Keratinocyte (primary cell): ENCODE results near the gene TUBA4B. TPM values are rescaled to one million over a fixed set of nuclear protein-coding genes. Genes with fewer than 3 reads are reported as not detected.

ENCODE experiments used
- DNase-seq: peaks from one replicate; pipeline ENCODE4 v3.0.0-alpha.2; 2011; ENCODE audit warnings: low read depth, missing footprints, low spot score
- FAIRE-seq: peaks from 2 replicates; lab custom pipeline; 2011; peaks lifted over from hg19 to GRCh38; lab: Jason Lieb, UNC
- H2AFZ ChIP-seq: 2 replicates; pipeline ENCODE4 v1.6.0; 2012; ENCODE audit warnings: low read length, control low read depth, inconsistent platforms; ENCODE audit not compliant: control insufficient read depth
- H3K27ac ChIP-seq: 2 replicates; pipeline ENCODE4 v1.5.1; 2011; ENCODE audit warnings: low read length; ENCODE audit not compliant: control insufficient read depth, insufficient read depth
- H3K27me3 ChIP-seq: 3 replicates; pipeline ENCODE4 v1.6.0; 2011; ENCODE audit warnings: low read length; ENCODE audit not compliant: control insufficient read depth, insufficient read depth; ENCODE audit errors: extremely low read depth
- H3K36me3 ChIP-seq, 2 experiments: 2 replicates in 1 of 2; 3 replicates in 1 of 2; pipeline ENCODE4 v1.5.1; 2011; ENCODE audit warnings: low read length in 2 of 2, mild to moderate bottlenecking in 1 of 2; ENCODE audit not compliant: control insufficient read depth in 2 of 2, insufficient read depth in 2 of 2; ENCODE audit errors: extremely low read depth in 1 of 2
- H3K4me1 ChIP-seq: 3 replicates; pipeline ENCODE4 v1.5.1; 2011; ENCODE audit warnings: low read length; ENCODE audit not compliant: control insufficient read depth, insufficient read depth; ENCODE audit errors: extremely low read depth
- H3K4me2 ChIP-seq: 3 replicates; pipeline ENCODE4 v1.6.0; 2011; ENCODE audit warnings: low read depth, low read length; ENCODE audit not compliant: control insufficient read depth, insufficient read depth; ENCODE audit errors: extremely low read depth
- H3K4me3 ChIP-seq, 3 experiments: fragments of 200-600 bp in 1 of 3; sonication (generic) in 1 of 3; 2 replicates in 2 of 3; 3 replicates in 1 of 3; pipeline ENCODE4 v1.5.1; 2011 to 2016; ENCODE audit warnings: low read length in 3 of 3, mild to moderate bottlenecking in 3 of 3, control low read depth in 2 of 3, inconsistent platforms in 1 of 3, low read depth in 1 of 3, mixed read lengths in 1 of 3, mixed run types in 1 of 3, moderate library complexity in 1 of 3; ENCODE audit not compliant: control insufficient read depth in 2 of 3, insufficient read depth in 2 of 3; ENCODE audit errors: extremely low read depth in 1 of 3
- H3K79me2 ChIP-seq: 2 replicates; pipeline ENCODE4 v1.6.0; 2012; ENCODE audit warnings: low read length; ENCODE audit not compliant: control insufficient read depth, insufficient read depth
- H3K9ac ChIP-seq: 3 replicates; pipeline ENCODE4 v1.6.0; 2011; ENCODE audit warnings: low read length; ENCODE audit not compliant: control insufficient read depth, insufficient read depth; ENCODE audit errors: extremely low read depth
- H3K9me1 ChIP-seq: 3 replicates; pipeline ENCODE4 v1.6.0; 2011; ENCODE audit warnings: low read length; ENCODE audit not compliant: control insufficient read depth, insufficient read depth; ENCODE audit errors: extremely low read depth
- H3K9me3 ChIP-seq: 2 replicates; pipeline ENCODE4 v1.5.1; 2012; ENCODE audit warnings: low read depth, low read length; ENCODE audit not compliant: control insufficient read depth
- H4K20me1 ChIP-seq: 3 replicates; pipeline ENCODE4 v1.6.0; 2011; ENCODE audit warnings: low read length; ENCODE audit not compliant: control insufficient read depth, insufficient read depth; ENCODE audit errors: extremely low read depth
- CTCF ChIP-seq, 3 experiments: IDR thresholded peaks in 1 of 3; conservative IDR thresholded peaks in 1 of 3; optimal IDR thresholded peaks in 1 of 3; 2 replicates in 2 of 3; 3 replicates in 1 of 3; pipeline versions ENCODE3 to v1.5.1; 2011; ENCODE audit warnings: low read length in 3 of 3, mild to moderate bottlenecking in 3 of 3, moderate library complexity in 2 of 3, control low read depth in 1 of 3, inconsistent platforms in 1 of 3; ENCODE audit not compliant: insufficient read depth in 2 of 3; ENCODE audit errors: extremely low read depth in 1 of 3
- EZH2 ChIP-seq: IDR thresholded peaks from one replicate; pipeline ENCODE4 v1.6.1; 2012; ENCODE audit warnings: inconsistent platforms, mild to moderate bottlenecking, low read length, moderate library complexity
- dilution Hi-C: fragments of 300-500 bp; cut with MboI; formaldehyde crosslinking; loops from one replicate; pipeline ENCODE4 v1.7.0; 2020; ENCODE audit warnings: low sequenced_read_pairs; ENCODE audit not compliant: extremely low pct_ligation_motif_present
- polyA plus RNA-seq, 5 experiments: library from polyadenylated mRNA; depleted of rRNA in 3 of 5; stranded (reverse) in 3 of 5; stranded (forward) in 1 of 5; unstranded in 1 of 5; fragments of >200 nt; gene quantifications; 1 replicate in 1 of 5; 2 replicates in 3 of 5; 3 replicates in 1 of 5; pipeline versions ENCODE4 v1.2.1 to v1.2.3, GENCODE V29; 2011 to 2012; ENCODE audit warnings: missing spikeins in 2 of 5, low read depth in 1 of 5, low replicate concordance in 1 of 5

TUBA4B gene
- polyA plus RNA-seq, 1 donor (not counting 4 experiments of a cell fraction or from before 2014, with no cell fraction given): not detected

GRCh38 chr2:219206328-219207133 lies 46.5 kb upstream of the TUBA4B start, which contains the start of gene ZFAND2B:
ZFAND2B (plus strand) TSS chr2:219206782; CDS start chr2:219206988, 206 bp downstream.
- peaks cover 16% of the 10 kb centered on the region for H3K4me1 ChIP-seq
- H3K27me3 ChIP-seq: no peaks in the 10 kb centered on the region
- peaks cover 7 to 17% of the 10 kb centered on the region in 2 experiments for H3K36me3 ChIP-seq
- DNase-seq: no peak
- H3K27ac ChIP-seq: peak within 1 kb of the TSS; percentile 51
- peak; percentile 17 for FAIRE-seq
- peak within 1 kb of the TSS; percentile 90 for H2AFZ ChIP-seq
- TF ChIP-seq EZH2: no peak
- peak in 1 of 3 experiments; percentile 2 for TF ChIP-seq CTCF (optimal IDR thresholded peaks at IDR 0.05 in 1 of 3, IDR thresholded peaks at IDR 0.05 in 1 of 3, conservative IDR thresholded peaks at IDR 0.05 in 1 of 3; ENCODE audit: extremely low read depth in 1 of 3, insufficient read depth in 2 of 3, low read length in 3 of 3)
- peak within 1 kb of the TSS; percentile 84 for H3K4me2 ChIP-seq
- no peaks in the 10 kb centered on the region for H3K9me3 ChIP-seq
- peak within 1 kb of the TSS; percentile 45 to 66 (median 62) for H3K4me3 ChIP-seq
- dilution Hi-C loops: no loop called here
- no peaks in the 10 kb centered on the region for H4K20me1 ChIP-seq
- H3K79me2 ChIP-seq: no peaks in the 10 kb centered on the region
- peak within 1 kb of the TSS; percentile 70 for H3K9ac ChIP-seq
- no peaks in the 10 kb centered on the region for H3K9me1 ChIP-seq

- Histone ChIP-seq H3K9ac (peak overlapping the region; percentile 26), H4K20me1 (no peaks in the 10 kb centered on the region), H3K9me3 (no peaks in the 10 kb centered on the region), H3K4me1 (peaks cover 16% of the 10 kb centered on the region), H2AFZ (peak overlapping the region; percentile 16), H3K79me2 (no peaks in the 10 kb centered on the region), H3K27me3 (no peaks in the 10 kb centered on the region), H3K27ac (no peak overlapping the region), H3K4me3 (peak overlapping the region; percentile 45 to 63 (median 62)), H3K9me1 (no peaks in the 10 kb centered on the region), H3K4me2 (peak overlapping the region; percentile 84), H3K36me3 (peaks cover 10 to 17% of the 10 kb centered on the region in 2 experiments)
- FAIRE-seq: no peak
- TF ChIP-seq CTCF (optimal IDR thresholded peaks at IDR 0.05 in 1 of 3, IDR thresholded peaks at IDR 0.05 in 1 of 3, conservative IDR thresholded peaks at IDR 0.05 in 1 of 3; ENCODE audit: extremely low read depth in 1 of 3, insufficient read depth in 2 of 3, low read length in 3 of 3): no peak
- no peak for TF ChIP-seq EZH2
- no peak for DNase-seq
- dilution Hi-C loops: no loop called here
Measured at GRCh38 chr2:219207134-219207883, 45.7 kb upstream of the TUBA4B start.
